H9 (cell line): ENCODE data around the gene CELF4. TPM values are rescaled to one million over a fixed set of nuclear protein-coding genes. Genes with fewer than 3 reads are reported as not detected.

Experiments used
- DNase-seq: peaks from one replicate; pipeline ENCODE4 v3.0.0-alpha.2; 2017
- H2AFZ ChIP-seq: one replicate; pipeline ENCODE4 v1.6.1; 2013; ENCODE audit warnings: mild to moderate bottlenecking, low read length, control low read depth, moderate library complexity
- H2AK5ac ChIP-seq: 2 replicates; pipeline ENCODE4 v1.6.1; 2013; ENCODE audit warnings: low read length, control low read depth, mixed read lengths; ENCODE audit not compliant: insufficient read length
- H2BK120ac ChIP-seq: one replicate; pipeline ENCODE4 v1.6.1; 2013; ENCODE audit warnings: low read depth, mild to moderate bottlenecking, low read length, control low read depth, inconsistent platforms; ENCODE audit not compliant: poor library complexity, severe bottlenecking
- H2BK12ac ChIP-seq: 2 replicates; pipeline ENCODE4 v1.6.1; 2013; ENCODE audit warnings: low read length, control low read depth, mixed read lengths, low read depth; ENCODE audit not compliant: insufficient read length
- H2BK15ac ChIP-seq: 2 replicates; pipeline ENCODE4 v1.6.1; 2013; ENCODE audit warnings: low read depth, low read length, control low read depth
- H2BK20ac ChIP-seq: one replicate; pipeline ENCODE4 v1.6.1; 2013; ENCODE audit warnings: low read depth, mild to moderate bottlenecking, low read length, control low read depth, inconsistent platforms; ENCODE audit not compliant: poor library complexity, severe bottlenecking
- H2BK5ac ChIP-seq: 2 replicates; pipeline ENCODE4 v1.6.1; 2013; ENCODE audit warnings: low read length, control low read depth, mixed read lengths; ENCODE audit not compliant: insufficient read length
- H3K14ac ChIP-seq: 2 replicates; pipeline ENCODE4 v1.6.1; 2013; ENCODE audit warnings: low read length, control low read depth; ENCODE audit not compliant: insufficient read depth
- H3K18ac ChIP-seq: 2 replicates; pipeline ENCODE4 v1.6.1; 2013; ENCODE audit warnings: low read depth, mild to moderate bottlenecking, mixed read lengths, low read length, control low read depth; ENCODE audit not compliant: insufficient read length
- H3K23ac ChIP-seq: 2 replicates; pipeline ENCODE4 v1.6.1; 2013; ENCODE audit warnings: low read length, control low read depth, mixed read lengths, low read depth; ENCODE audit not compliant: insufficient read length
- H3K23me2 ChIP-seq: 2 replicates; pipeline ENCODE4 v1.6.1; 2013; ENCODE audit warnings: low read depth, mild to moderate bottlenecking, mixed read lengths, low read length, control low read depth; ENCODE audit not compliant: insufficient read length, poor library complexity, severe bottlenecking
- H3K27ac ChIP-seq: 2 replicates; pipeline ENCODE4 v1.5.1; 2013; ENCODE audit warnings: low read length, control low read depth, mixed read lengths, low read depth; ENCODE audit not compliant: insufficient read length
- H3K27me3 ChIP-seq: 2 replicates; pipeline ENCODE4 v1.6.1; 2013; ENCODE audit warnings: low read length, control low read depth, inconsistent platforms; ENCODE audit not compliant: insufficient read depth
- H3K4ac ChIP-seq: 2 replicates; pipeline ENCODE4 v1.6.1; 2013; ENCODE audit warnings: low read depth, mild to moderate bottlenecking, control low read depth, inconsistent platforms, low read length, moderate library complexity
- H3K4me1 ChIP-seq: 2 replicates; pipeline ENCODE4 v1.6.1; 2013; ENCODE audit warnings: low read length, control low read depth, inconsistent platforms; ENCODE audit not compliant: insufficient read depth
- H3K4me2 ChIP-seq: 2 replicates; pipeline ENCODE4 v1.6.1; 2013; ENCODE audit warnings: low read length, control low read depth, mixed read lengths; ENCODE audit not compliant: insufficient read length, insufficient read depth
- H3K56ac ChIP-seq: 2 replicates; pipeline ENCODE4 v1.6.1; 2013; ENCODE audit warnings: low read depth, mild to moderate bottlenecking, mixed read lengths, low read length, control low read depth; ENCODE audit not compliant: insufficient read length
- H3K79me1 ChIP-seq: 2 replicates; pipeline ENCODE4 v1.6.1; 2013; ENCODE audit warnings: low read depth, mild to moderate bottlenecking, moderate library complexity, low read length, control low read depth, inconsistent platforms; ENCODE audit not compliant: insufficient read depth, poor library complexity, severe bottlenecking
- H3K79me2 ChIP-seq: 2 replicates; pipeline ENCODE4 v1.6.1; 2013; ENCODE audit warnings: low read length, control low read depth, inconsistent platforms; ENCODE audit not compliant: insufficient read depth
- H3K9ac ChIP-seq: 2 replicates; pipeline ENCODE4 v1.6.1; 2013; ENCODE audit warnings: low read length, control low read depth, mixed read lengths; ENCODE audit not compliant: insufficient read length; ENCODE audit errors: extremely low read depth
- H3K9me3 ChIP-seq: one replicate; pipeline ENCODE4 v1.6.1; 2013; ENCODE audit warnings: low read depth, low read length, inconsistent platforms; ENCODE audit not compliant: control insufficient read depth
- H3T11ph ChIP-seq: one replicate; pipeline ENCODE4 v1.6.1; 2013; ENCODE audit warnings: mild to moderate bottlenecking, low read length, control low read depth, inconsistent platforms
- H4K20me1 ChIP-seq: one replicate; pipeline ENCODE4 v1.6.1; 2013; ENCODE audit not compliant: control insufficient read depth, insufficient read length, insufficient read depth
- H4K5ac ChIP-seq: 2 replicates; pipeline ENCODE4 v1.6.1; 2013; ENCODE audit warnings: low read depth, mild to moderate bottlenecking, mixed read lengths, low read length, control low read depth; ENCODE audit not compliant: insufficient read length
- H4K8ac ChIP-seq: replicated peaks from 2 replicates; pipeline ENCODE4 v1.6.1; 2013; ENCODE audit warnings: low read length, control low read depth, mixed read lengths, low read depth; ENCODE audit not compliant: insufficient read length
- H4K91ac ChIP-seq: 2 replicates; pipeline ENCODE4 v1.6.1; 2013; ENCODE audit warnings: low read depth, mild to moderate bottlenecking, moderate library complexity, mixed read lengths, low read length, control low read depth; ENCODE audit not compliant: insufficient read length
- H3K27ac Mint-ChIP-seq, 3 experiments: 2 replicates in 2 of 3; 3 replicates in 1 of 3; pipeline ENCODE4 v1.8.0; 2020 to 2021; ENCODE audit warnings: mixed read lengths in 3 of 3, mild to moderate bottlenecking in 1 of 3, moderate library complexity in 1 of 3
- H3K27me3 Mint-ChIP-seq: 2 replicates; pipeline ENCODE4 v1.8.0; 2021; ENCODE audit warnings: low read depth, mild to moderate bottlenecking, moderate library complexity, mixed read lengths
- H3K36me3 Mint-ChIP-seq, 3 experiments: 2 replicates in 2 of 3; 3 replicates in 1 of 3; pipeline ENCODE4 v1.8.0; 2020 to 2021; ENCODE audit warnings: low read depth in 3 of 3, mixed read lengths in 3 of 3; ENCODE audit not compliant: insufficient read depth in 1 of 3
- H3K4me1 Mint-ChIP-seq, 2 experiments: 2 replicates each; pipeline ENCODE4 v1.8.0; 2020; ENCODE audit warnings: mixed read lengths in 2 of 2
- H3K4me3 Mint-ChIP-seq, 2 experiments: 2 replicates in 1 of 2; 3 replicates in 1 of 2; pipeline ENCODE4 v1.8.0; 2020 to 2021; ENCODE audit warnings: mild to moderate bottlenecking in 2 of 2, mixed read lengths in 2 of 2, moderate library complexity in 1 of 2
- H3K9me3 Mint-ChIP-seq, 2 experiments: 2 replicates in 1 of 2; 3 replicates in 1 of 2; pipeline ENCODE4 v1.8.0; 2020; ENCODE audit warnings: mild to moderate bottlenecking in 2 of 2, mixed read lengths in 2 of 2, moderate library complexity in 1 of 2
- WGBS: extraction: QIAGEN DNeasy Blood & Tissue Kit; methylation state at CpG from one replicate; pipeline ENCODE4 v1.1.7; 2013; ENCODE audit warnings: missing lambda C conversion rate, low lambda C conversion rate, mixed read lengths; ENCODE audit not compliant: insufficient read length; ENCODE audit errors: extremely low coverage; 5-methylcytosine and 5-hydroxymethylcytosine counted together
- total RNA-seq: library from RNA; stranded (reverse); gene quantifications from 2 replicates; pipeline ENCODE4 v1.2.1, GENCODE V29; 2021
- TF ChIP-seq, protein P1 (sequence below): fragments of 200-600 bp; sonication (generic); conservative IDR thresholded peaks from 3 replicates; pipeline ENCODE4 v1.8.0; 2021; ENCODE audit warnings: antibody characterized with exemption, mild to moderate bottlenecking

The CELF4 gene
- total RNA-seq, 1 experiment from 2014 or later: 1.1 TPM

DNA sequence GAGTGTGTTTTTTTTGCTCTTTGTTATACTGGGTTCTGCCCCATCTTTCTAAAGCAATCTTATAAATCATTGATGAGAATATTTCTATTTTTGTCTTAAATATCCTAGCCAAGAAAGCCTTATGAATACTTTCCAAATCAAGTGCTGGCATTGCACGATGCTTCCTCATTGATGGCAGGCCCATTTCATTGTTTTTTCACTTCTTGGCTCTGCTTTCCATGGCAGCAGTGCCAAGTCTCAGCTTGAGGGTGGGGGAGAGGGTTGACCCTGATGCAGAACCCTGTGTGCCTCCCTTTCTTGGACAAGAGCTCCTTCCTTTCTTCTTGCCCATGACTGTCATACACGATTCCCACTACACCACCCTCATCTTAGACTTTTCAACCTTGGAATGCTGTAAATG lies 16.7 kb upstream of the CELF4 start:
- Histone ChIP-seq H2BK20ac (no peak overlapping the region), H3K79me1 (no peaks in the 10 kb centered on the region), H2BK5ac (no peak overlapping the region), H3K9me3 (no peaks in the 10 kb centered on the region), H3K14ac (no peak overlapping the region), H3K4ac (no peak overlapping the region), H3K4me2 (no peak overlapping the region), H3K23me2 (no peaks in the 10 kb centered on the region), H3K4me1 (peaks cover 19% of the 10 kb centered on the region), H4K5ac (no peak overlapping the region), H3K23ac (no peak overlapping the region), H2AFZ (no peak overlapping the region), H2BK120ac (no peak overlapping the region), H4K91ac (no peak overlapping the region), H3K56ac (no peak overlapping the region), H3K79me2 (no peaks in the 10 kb centered on the region), H2BK12ac (no peak overlapping the region), H2AK5ac (no peak overlapping the region), H3K27me3 (no peaks in the 10 kb centered on the region), H4K8ac (no peak overlapping the region), H3K9ac (no peak overlapping the region), H2BK15ac (no peak overlapping the region), H3K18ac (no peak overlapping the region), H3T11ph (no peak overlapping the region), H3K27ac (no peak overlapping the region), H4K20me1 (no peaks in the 10 kb centered on the region)
- H3K4me1 Mint-ChIP-seq: peaks cover 61 to 63% of the 10 kb centered on the region in 2 experiments
- no peaks in the 10 kb centered on the region; a peak in 1 of 7 replicates for H3K36me3 Mint-ChIP-seq
- TF ChIP-seq, protein P1, sequence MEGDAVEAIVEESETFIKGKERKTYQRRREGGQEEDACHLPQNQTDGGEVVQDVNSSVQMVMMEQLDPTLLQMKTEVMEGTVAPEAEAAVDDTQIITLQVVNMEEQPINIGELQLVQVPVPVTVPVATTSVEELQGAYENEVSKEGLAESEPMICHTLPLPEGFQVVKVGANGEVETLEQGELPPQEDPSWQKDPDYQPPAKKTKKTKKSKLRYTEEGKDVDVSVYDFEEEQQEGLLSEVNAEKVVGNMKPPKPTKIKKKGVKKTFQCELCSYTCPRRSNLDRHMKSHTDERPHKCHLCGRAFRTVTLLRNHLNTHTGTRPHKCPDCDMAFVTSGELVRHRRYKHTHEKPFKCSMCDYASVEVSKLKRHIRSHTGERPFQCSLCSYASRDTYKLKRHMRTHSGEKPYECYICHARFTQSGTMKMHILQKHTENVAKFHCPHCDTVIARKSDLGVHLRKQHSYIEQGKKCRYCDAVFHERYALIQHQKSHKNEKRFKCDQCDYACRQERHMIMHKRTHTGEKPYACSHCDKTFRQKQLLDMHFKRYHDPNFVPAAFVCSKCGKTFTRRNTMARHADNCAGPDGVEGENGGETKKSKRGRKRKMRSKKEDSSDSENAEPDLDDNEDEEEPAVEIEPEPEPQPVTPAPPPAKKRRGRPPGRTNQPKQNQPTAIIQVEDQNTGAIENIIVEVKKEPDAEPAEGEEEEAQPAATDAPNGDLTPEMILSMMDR: no peak
- no peak overlapping the region for H3K4me3 Mint-ChIP-seq
- H3K9me3 Mint-ChIP-seq: no peaks in the 10 kb centered on the region
- WGBS: no CpG with 5 or more reads among the region's 2 CpGs
- DNase-seq: no peak
- H3K27ac Mint-ChIP-seq: no peak overlapping the region; a peak in 1 of 7 replicates
- H3K27me3 Mint-ChIP-seq: peaks cover 33% of the 10 kb centered on the region
